ENCODE data around the gene DENND2D.
A peak's percentile ranks its signal among the peaks of the same experiment; 100 is the strongest.

The DENND2D gene

GRCh38 chr1:111199881-111200801, at the start of gene DENND2D:
Gene DENND2D (minus strand): TSS chr1:111200646. CDS start chr1:111200459, 187 bp downstream.
- no peak for DNase-seq

- DNase-seq, result no peak
These were observed 49.5 kb upstream of the DENND2D start for GRCh38 chr1:111249960-111250359.

- DNase-seq, result no peak
These were observed 46.8 kb upstream of the DENND2D start for GRCh38 chr1:111247125-111247838.

GRCh38 chr1:111242805-111243523, 42.5 kb upstream of the DENND2D start:
- DNase-seq, result no peak

GRCh38 chr1:111241797-111242196, 41.4 kb upstream of the DENND2D start:
- DNase-seq, result no peak

GRCh38 chr1:111238056-111238795, 37.8 kb upstream of the DENND2D start:
- no peak for DNase-seq

GRCh38 chr1:111236806-111237205, 36.4 kb upstream of the DENND2D start:
- no peak for DNase-seq

- DNase-seq, result no peak
These were observed 35.9 kb upstream of the DENND2D start for GRCh38 chr1:111236379-111236778.

GRCh38 chr1:111234866-111235265, 34.4 kb upstream of the DENND2D start:
- no peak for DNase-seq

GRCh38 chr1:111234258-111234657, 33.8 kb upstream of the DENND2D start:
- DNase-seq, result no peak

GRCh38 chr1:111232134-111232533, 31.7 kb upstream of the DENND2D start:
- DNase-seq, result no peak

GRCh38 chr1:111228748-111229126, 28.3 kb upstream of the DENND2D start:
- DNase-seq, result no peak

- DNase-seq, result no peak
These were observed 27.7 kb upstream of the DENND2D start for GRCh38 chr1:111227851-111228747.

- no peak for DNase-seq
These were observed 27.0 kb upstream of the DENND2D start, which contains the start of gene CHI3L2 for GRCh38 chr1:111227434-111227833. Gene CHI3L2 (plus strand): TSS chr1:111227713. CDS start chr1:111227730, 17 bp downstream.

GRCh38 chr1:111225717-111226400, 25.4 kb upstream of the DENND2D start:
- no peak for DNase-seq

GRCh38 chr1:111225091-111225490, 24.6 kb upstream of the DENND2D start:
- no peak for DNase-seq

GRCh38 chr1:111223126-111223685, 22.8 kb upstream of the DENND2D start:
- no peak for DNase-seq

GRCh38 chr1:111222308-111223125, 22.1 kb upstream of the DENND2D start:
- peak; percentile 28 to 58 for DNase-seq

- DNase-seq, result no peak
These were observed 21.3 kb upstream of the DENND2D start for GRCh38 chr1:111221633-111222291.

All from NCI-H1930 (cell line).